WERI-Rb-1 (cell line): ENCODE measurements around the gene CALHM6.

ENCODE experiments used
- DNase-seq: peaks from one replicate; pipeline ENCODE4 v3.0.0-alpha.2; 2020
- H3K27ac ChIP-seq: fragments of 250-450 bp; sonication (Bioruptor Pico); 2 replicates; pipeline ENCODE4 v1.5.1; 2020; ENCODE audit warnings: mild to moderate bottlenecking, moderate library complexity
- H3K27me3 ChIP-seq: fragments of 250-450 bp; sonication (Bioruptor Pico); 2 replicates; pipeline ENCODE4 v1.5.1; 2021; ENCODE audit warnings: mild to moderate bottlenecking, low read depth, moderate library complexity; ENCODE audit not compliant: insufficient read depth, severe bottlenecking
- H3K36me3 ChIP-seq: fragments of 250-450 bp; sonication (Bioruptor Pico); 2 replicates; pipeline ENCODE4 v1.5.1; 2020; ENCODE audit warnings: mild to moderate bottlenecking, moderate library complexity
- H3K4me3 ChIP-seq: 2 replicates; pipeline ENCODE4 v1.5.1; 2011; ENCODE audit warnings: low read depth, mild to moderate bottlenecking, control low read depth, low read length
- H3K9me3 ChIP-seq: fragments of 250-450 bp; sonication (Bioruptor Pico); 2 replicates; pipeline ENCODE4 v1.5.1; 2021; ENCODE audit warnings: mild to moderate bottlenecking, moderate library complexity; ENCODE audit not compliant: severe bottlenecking
- TF ChIP-seq, protein P1 (sequence below): IDR thresholded peaks from 2 replicates; pipeline ENCODE4 v1.5.1; 2011; ENCODE audit warnings: low read depth, mild to moderate bottlenecking, control low read depth, inconsistent platforms, low read length

Gene CALHM6

DNA sequence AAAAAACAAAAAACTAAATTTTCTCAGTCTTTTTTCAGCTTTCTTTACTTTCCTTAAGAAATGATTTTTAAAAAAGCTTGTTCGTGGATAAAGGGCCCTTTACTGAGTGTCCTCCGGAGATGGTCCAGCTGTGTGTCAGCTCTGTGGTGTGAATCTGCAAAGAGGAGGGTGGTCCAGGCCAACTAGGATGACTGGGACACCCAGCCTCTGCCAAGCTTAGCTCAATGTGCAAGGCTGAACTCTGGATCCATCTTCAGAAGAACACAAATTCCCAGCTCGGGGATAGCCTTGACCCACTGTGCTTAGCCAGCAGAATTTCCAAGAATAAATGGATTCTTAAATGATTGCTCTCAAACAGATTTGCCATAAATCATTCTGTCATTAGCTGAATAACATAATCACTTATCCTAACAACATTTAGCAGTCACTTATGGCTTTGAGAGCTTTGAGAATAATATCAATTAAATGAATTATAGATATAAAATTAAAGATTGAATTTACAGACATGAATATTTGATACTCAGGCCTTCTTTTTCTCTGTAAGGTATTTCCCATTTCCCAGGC is 36.0 kb downstream of the CALHM6 start:
- Histone ChIP-seq H3K27ac (no peak overlapping the region), H3K4me3 (no peak overlapping the region), H3K9me3 (no peaks in the 10 kb centered on the region), H3K27me3 (no peaks in the 10 kb centered on the region), H3K36me3 (no peaks in the 10 kb centered on the region)
- TF ChIP-seq, protein P1, sequence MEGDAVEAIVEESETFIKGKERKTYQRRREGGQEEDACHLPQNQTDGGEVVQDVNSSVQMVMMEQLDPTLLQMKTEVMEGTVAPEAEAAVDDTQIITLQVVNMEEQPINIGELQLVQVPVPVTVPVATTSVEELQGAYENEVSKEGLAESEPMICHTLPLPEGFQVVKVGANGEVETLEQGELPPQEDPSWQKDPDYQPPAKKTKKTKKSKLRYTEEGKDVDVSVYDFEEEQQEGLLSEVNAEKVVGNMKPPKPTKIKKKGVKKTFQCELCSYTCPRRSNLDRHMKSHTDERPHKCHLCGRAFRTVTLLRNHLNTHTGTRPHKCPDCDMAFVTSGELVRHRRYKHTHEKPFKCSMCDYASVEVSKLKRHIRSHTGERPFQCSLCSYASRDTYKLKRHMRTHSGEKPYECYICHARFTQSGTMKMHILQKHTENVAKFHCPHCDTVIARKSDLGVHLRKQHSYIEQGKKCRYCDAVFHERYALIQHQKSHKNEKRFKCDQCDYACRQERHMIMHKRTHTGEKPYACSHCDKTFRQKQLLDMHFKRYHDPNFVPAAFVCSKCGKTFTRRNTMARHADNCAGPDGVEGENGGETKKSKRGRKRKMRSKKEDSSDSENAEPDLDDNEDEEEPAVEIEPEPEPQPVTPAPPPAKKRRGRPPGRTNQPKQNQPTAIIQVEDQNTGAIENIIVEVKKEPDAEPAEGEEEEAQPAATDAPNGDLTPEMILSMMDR: no peak
- no peak for DNase-seq

DNA sequence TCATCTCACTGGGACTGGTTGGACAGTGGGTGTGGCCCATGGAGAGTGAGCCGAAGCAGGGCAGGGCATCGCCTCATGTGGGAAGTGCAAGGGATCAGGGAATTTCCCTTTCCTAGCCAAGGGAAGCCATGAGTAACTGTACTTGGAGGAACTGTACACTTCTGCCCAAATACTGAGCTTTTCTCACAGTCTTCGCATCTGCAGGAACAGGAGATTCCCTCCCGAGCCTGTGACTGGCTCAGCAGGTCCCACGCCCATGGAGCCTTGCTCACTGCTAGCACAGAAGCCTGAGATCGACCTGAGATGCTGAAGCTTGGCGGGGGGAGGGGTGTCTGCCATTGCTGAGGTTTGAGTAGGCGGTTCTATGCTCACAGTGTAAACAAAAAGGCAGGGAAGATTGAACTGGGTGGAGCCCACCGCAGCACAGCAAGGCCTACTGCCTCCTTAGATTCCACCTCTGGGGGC is 39.8 kb downstream of the CALHM6 start:
- no peaks in the 10 kb centered on the region for H3K9me3 ChIP-seq
- no peak for DNase-seq
- TF ChIP-seq, protein P1: no peak

DNA sequence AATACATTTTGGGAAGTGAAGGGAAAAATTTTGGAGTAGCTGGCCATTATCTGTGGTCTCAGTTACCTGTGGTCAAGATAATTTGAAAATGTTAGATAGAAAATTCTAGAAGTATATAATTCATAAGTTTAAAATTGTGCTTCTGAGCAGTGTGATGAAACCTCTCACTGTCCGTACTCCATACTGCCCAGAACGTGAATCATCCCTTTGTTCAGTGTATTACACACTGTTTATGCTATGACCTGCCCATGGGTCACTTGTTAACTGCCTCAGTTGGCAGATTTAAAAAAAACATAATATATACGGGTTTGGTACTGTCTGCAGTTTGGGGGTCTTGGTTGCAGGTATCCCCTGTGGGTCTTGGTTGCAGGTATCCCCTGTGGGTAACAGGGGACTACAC is 46.1 kb downstream of the CALHM6 start:
- TF ChIP-seq, protein P1: no peak
- H3K36me3 ChIP-seq: no peaks in the 10 kb centered on the region
- no peaks in the 10 kb centered on the region for H3K9me3 ChIP-seq
- H3K27me3 ChIP-seq: no peaks in the 10 kb centered on the region
- DNase-seq: no peak
- no peak overlapping the region for H3K27ac ChIP-seq
- H3K4me3 ChIP-seq: no peak overlapping the region

More for the DNA sequence above, 39.8 kb downstream of the CALHM6 start:
- H3K27ac ChIP-seq: no peak overlapping the region
- H3K36me3 ChIP-seq: no peaks in the 10 kb centered on the region
- no peaks in the 10 kb centered on the region for H3K27me3 ChIP-seq
- H3K4me3 ChIP-seq: no peak overlapping the region

DNA sequence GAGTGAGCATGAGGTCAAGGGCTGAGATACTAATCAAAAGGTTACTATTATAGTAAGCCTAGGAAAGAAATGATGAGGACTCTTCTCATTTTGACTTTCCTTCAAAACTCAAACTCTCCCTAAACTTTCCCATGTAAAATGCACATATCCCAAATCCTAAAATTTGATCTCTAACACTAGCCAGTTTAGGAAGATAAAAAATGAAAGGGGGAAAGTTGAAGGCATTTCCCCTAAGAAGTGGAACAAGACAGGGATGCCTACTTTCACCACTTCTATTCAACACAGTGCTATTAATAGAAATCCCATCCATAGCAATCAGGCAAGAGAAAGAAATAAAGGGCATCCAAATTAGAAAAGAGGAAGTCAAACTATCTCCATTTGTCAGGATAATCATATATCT is 47.4 kb downstream of the CALHM6 start:
- Histone ChIP-seq H3K27me3 (no peaks in the 10 kb centered on the region), H3K4me3 (no peak overlapping the region), H3K27ac (no peak overlapping the region), H3K9me3 (no peaks in the 10 kb centered on the region), H3K36me3 (no peaks in the 10 kb centered on the region)
- no peak for DNase-seq
- TF ChIP-seq, protein P1: no peak

DNA sequence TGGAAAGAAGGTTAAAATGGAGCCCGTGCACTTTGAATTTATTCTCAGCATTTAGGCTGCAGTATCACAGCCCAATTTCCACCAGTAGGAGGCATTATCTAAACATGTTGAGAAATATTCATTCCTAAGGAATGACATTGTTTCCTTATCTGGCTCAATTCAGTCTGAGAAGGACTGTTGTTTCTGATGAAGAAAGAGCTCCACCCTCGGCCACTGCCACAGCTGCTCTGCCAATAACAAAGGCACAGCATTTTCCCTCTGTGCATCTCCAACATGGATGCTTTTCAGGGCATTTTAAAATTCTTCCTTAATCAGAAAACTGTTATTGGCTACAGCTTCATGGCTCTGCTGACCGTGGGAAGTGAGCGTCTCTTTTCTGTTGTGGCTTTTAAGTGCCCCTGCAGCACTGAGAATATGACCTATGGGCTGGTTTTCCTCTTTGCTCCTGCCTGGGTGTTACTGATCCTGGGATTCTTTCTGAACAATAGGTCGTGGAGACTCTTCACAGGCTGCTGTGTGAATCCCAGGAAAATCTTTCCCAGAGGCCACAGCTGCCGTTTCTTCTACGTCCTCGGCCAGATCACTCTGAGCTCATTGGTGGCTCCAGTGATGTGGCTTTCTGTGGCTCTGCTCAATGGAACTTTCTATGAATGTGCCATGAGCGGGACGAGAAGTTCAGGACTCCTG is 50.4 kb downstream of the CALHM6 start, which contains the start of gene CALHM5:
CALHM5 (plus strand) TSS at position 216 of the 687 bp plus-strand sequence; CDS start at position 274, 58 bp downstream.
- Histone ChIP-seq H3K27ac (no peak within 1 kb of the TSS), H3K36me3 (no peaks in the 10 kb centered on the region), H3K4me3 (no peak within 1 kb of the TSS), H3K27me3 (no peaks in the 10 kb centered on the region), H3K9me3 (no peaks in the 10 kb centered on the region)
- DNase-seq: no peak
- TF ChIP-seq, protein P1: no peak
